ENCODE data around the gene LAMC3.
A peak's percentile ranks its signal among the peaks of the same experiment; 100 is the strongest.

The LAMC3 gene

GRCh38 chr9:131117121-131117761, 108.3 kb downstream of the LAMC3 start:
- peak; percentile 47 for DNase-seq (ENCODE audit: low read depth, low spot score)

- DNase-seq (ENCODE audit: low read depth, low spot score): no peak
These were observed 108.8 kb downstream of the LAMC3 start for GRCh38 chr9:131117762-131118145.

GRCh38 chr9:131119600-131119999, 110.6 kb downstream of the LAMC3 start:
- DNase-seq (ENCODE audit: low read depth, low spot score): no peak

- no peak for DNase-seq (ENCODE audit: low read depth, low spot score)
These were observed 111.8 kb downstream of the LAMC3 start for GRCh38 chr9:131120620-131121228.

- no peak for DNase-seq (ENCODE audit: low read depth, low spot score)
These were observed 112.4 kb downstream of the LAMC3 start for GRCh38 chr9:131121346-131121745.

GRCh38 chr9:131122158-131122557, 113.2 kb downstream of the LAMC3 start:
- DNase-seq (ENCODE audit: low read depth, low spot score): no peak

GRCh38 chr9:131125038-131125287, 116.0 kb downstream of the LAMC3 start:
- DNase-seq (ENCODE audit: low read depth, low spot score): no peak

- peak; percentile 96 for DNase-seq (ENCODE audit: low read depth, low spot score)
These were observed 116.5 kb downstream of the LAMC3 start, which contains the start of gene NUP214 for GRCh38 chr9:131125288-131126058. NUP214 (plus strand) TSS chr9:131125586; CDS start chr9:131125705, 119 bp downstream.

- DNase-seq (ENCODE audit: low read depth, low spot score): no peak
These were observed 117.1 kb downstream of the LAMC3 start for GRCh38 chr9:131126059-131126426.

- DNase-seq (ENCODE audit: low read depth, low spot score): no peak
These were observed 120.2 kb downstream of the LAMC3 start for GRCh38 chr9:131129183-131129582.

GRCh38 chr9:131138676-131139075, 129.7 kb downstream of the LAMC3 start:
- DNase-seq (ENCODE audit: low read depth, low spot score): no peak

GRCh38 chr9:131140112-131140511, 131.1 kb downstream of the LAMC3 start:
- DNase-seq (ENCODE audit: low read depth, low spot score): no peak

GRCh38 chr9:131140550-131140949, 131.6 kb downstream of the LAMC3 start:
- no peak for DNase-seq (ENCODE audit: low read depth, low spot score)

GRCh38 chr9:131142160-131142559, 133.2 kb downstream of the LAMC3 start:
- no peak for DNase-seq (ENCODE audit: low read depth, low spot score)
